Retinal pigment epithelial cell (primary cell): ENCODE measurements around the gene HSPG2.
"Not testable (repeated sequence)": the region's sequence is repeated elsewhere in the genome, so short reads cannot be mapped to it uniquely, and the experiment has no call there.

Experiments
- DNase-seq: peaks from one replicate; pipeline ENCODE4 v3.0.0-alpha.2; 2010; ENCODE audit warnings: low read depth
- H3K4me3 ChIP-seq: 2 replicates; pipeline ENCODE4 v1.5.1; 2011; ENCODE audit warnings: mild to moderate bottlenecking, low read length, control low read depth, moderate library complexity
- CTCF ChIP-seq: conservative IDR thresholded peaks from 2 replicates; pipeline ENCODE4 v1.5.1; 2011; ENCODE audit warnings: low read depth, low read length, control low read depth, inconsistent platforms

HSPG2 gene

GRCh38 chr1:21937034-21937371 lies at the start of gene HSPG2:
Gene HSPG2, minus strand, starts transcription at chr1:21937310. Its CDS starts 93 bp downstream, at chr1:21937217.
- DNase-seq = no peak
- no peak for TF ChIP-seq CTCF
- peak within 1 kb of the TSS; percentile 80 for H3K4me3 ChIP-seq

- not testable (repeated sequence) for H3K4me3 ChIP-seq, DNase-seq
Observed at GRCh38 chr1:21986386-21986785, 49.3 kb upstream of the HSPG2 start.

- DNase-seq, H3K4me3 ChIP-seq: not testable (repeated sequence)
Observed at GRCh38 chr1:21985893-21986292, 48.8 kb upstream of the HSPG2 start.

GRCh38 chr1:21983539-21983938 lies 46.4 kb upstream of the HSPG2 start:
- not testable (repeated sequence) for DNase-seq

GRCh38 chr1:21982122-21982521 lies 45.0 kb upstream of the HSPG2 start:
- DNase-seq, H3K4me3 ChIP-seq: not testable (repeated sequence)

More at GRCh38 chr1:21983539-21983938, 46.4 kb upstream of the HSPG2 start:
- not testable (repeated sequence) for H3K4me3 ChIP-seq

GRCh38 chr1:21981253-21981652 lies 44.1 kb upstream of the HSPG2 start:
- H3K4me3 ChIP-seq = not testable (repeated sequence)

GRCh38 chr1:21980515-21981220 lies 43.6 kb upstream of the HSPG2 start:
- not testable (repeated sequence) for DNase-seq

More at GRCh38 chr1:21981253-21981652, 44.1 kb upstream of the HSPG2 start:
- not testable (repeated sequence) for DNase-seq

GRCh38 chr1:21978209-21978608 lies 41.1 kb upstream of the HSPG2 start:
- not testable (repeated sequence) for DNase-seq, H3K4me3 ChIP-seq

More at GRCh38 chr1:21980515-21981220, 43.6 kb upstream of the HSPG2 start:
- not testable (repeated sequence) for H3K4me3 ChIP-seq

- H3K4me3 ChIP-seq, DNase-seq: not testable (repeated sequence)
Observed at GRCh38 chr1:21976703-21977239, 39.7 kb upstream of the HSPG2 start, which contains the start of gene CELA3B. Gene CELA3B, plus strand, starts transcription at chr1:21977022. Its CDS starts 18 bp downstream, at chr1:21977040.

- not testable (repeated sequence) for H3K4me3 ChIP-seq, DNase-seq
Observed at GRCh38 chr1:21975296-21975695, 38.2 kb upstream of the HSPG2 start.

GRCh38 chr1:21974699-21975098 lies 37.6 kb upstream of the HSPG2 start:
- not testable (repeated sequence) for H3K4me3 ChIP-seq, DNase-seq

GRCh38 chr1:21973948-21974347 lies 36.8 kb upstream of the HSPG2 start:
- not testable (repeated sequence) for DNase-seq, H3K4me3 ChIP-seq

GRCh38 chr1:21972973-21973441 lies 35.9 kb upstream of the HSPG2 start:
- not testable (repeated sequence) for H3K4me3 ChIP-seq, DNase-seq

GRCh38 chr1:21970523-21970922 lies 33.4 kb upstream of the HSPG2 start:
- DNase-seq, H3K4me3 ChIP-seq: not testable (repeated sequence)

GRCh38 chr1:21969066-21969465 lies 32.0 kb upstream of the HSPG2 start:
- H3K4me3 ChIP-seq, DNase-seq: not testable (repeated sequence)

GRCh38 chr1:21967216-21967615 lies 30.1 kb upstream of the HSPG2 start:
- DNase-seq, H3K4me3 ChIP-seq: not testable (repeated sequence)
